HEK293 (cell line): ENCODE measurements around the gene CXXC5.

ENCODE experiments used
- CTCF ChIA-PET: fragments of 350-600 bp; formaldehyde crosslinking; extraction: SDS; loops from one replicate; lab custom pipeline; 2021; ENCODE audit warnings: antibody characterized with exemption; lab: Yijun Ruan, JAX
- POLR2A ChIA-PET: fragments of 300-600 bp; formaldehyde crosslinking; extraction: SDS; loops from one replicate; lab custom pipeline; 2020; ENCODE audit warnings: antibody characterized with exemption, inconsistent platforms; lab: Yijun Ruan, JAX
- H3K27ac ChIP-seq: fragments of 200-500 bp; sonication (Bioruptor generic); 2 replicates; pipeline ENCODE4 v1.5.1; 2014; ENCODE audit warnings: low read depth, low read length, control low read depth, inconsistent platforms; ENCODE audit errors: extremely low read depth
- H3K36me3 ChIP-seq, 2 experiments: fragments of 200-500 bp in 1 of 2; sonication (Bioruptor generic) in 1 of 2; 1 replicate in 1 of 2; 2 replicates in 1 of 2; pipeline ENCODE4 v1.5.1; 2014 to 2017; ENCODE audit warnings: inconsistent platforms in 2 of 2, low read length in 2 of 2; ENCODE audit not compliant: control insufficient read depth in 2 of 2, insufficient read depth in 1 of 2
- H3K4me1 ChIP-seq: fragments of 200-500 bp; sonication (Bioruptor generic); 2 replicates; pipeline ENCODE4 v1.5.1; 2014; ENCODE audit warnings: mild to moderate bottlenecking, low read length, inconsistent platforms; ENCODE audit not compliant: control insufficient read depth, insufficient read depth
- H3K4me3 ChIP-seq: 2 replicates; pipeline ENCODE4 v1.5.1; 2011; ENCODE audit warnings: low read depth, mild to moderate bottlenecking, control low read depth, low read length, moderate library complexity
- H3K9me3 ChIP-seq: fragments of 200-500 bp; sonication (Bioruptor generic); 2 replicates; pipeline ENCODE4 v1.5.1; 2014; ENCODE audit warnings: low read depth, low read length, inconsistent platforms; ENCODE audit not compliant: control insufficient read depth, insufficient read depth
- BCL11B ChIP-seq: fragments of 450-650 bp; formaldehyde crosslinking; IDR thresholded peaks from 2 replicates; pipeline ENCODE4 v1.5.1; 2016; ENCODE audit warnings: low read depth, missing biosample characterization, missing genetic modification characterization
- GLI2 ChIP-seq: fragments of 450-650 bp; formaldehyde crosslinking; IDR thresholded peaks from 2 replicates; pipeline ENCODE4; 2017; ENCODE audit warnings: missing biosample characterization, missing genetic modification characterization, low read depth, borderline replicate concordance
- IKZF3 ChIP-seq: fragments of 450-650 bp; IDR thresholded peaks from 2 replicates; pipeline ENCODE4 v1.5.0; 2018; ENCODE audit warnings: missing biosample characterization, mild to moderate bottlenecking, missing genetic modification characterization, moderate library complexity
- PRDM1 ChIP-seq: fragments of 450-650 bp; formaldehyde crosslinking; IDR thresholded peaks from 2 replicates; pipeline ENCODE4; 2016; ENCODE audit warnings: missing biosample characterization, missing genetic modification characterization
- PRDM6 ChIP-seq: fragments of 450-650 bp; formaldehyde crosslinking; IDR thresholded peaks from 2 replicates; pipeline ENCODE4 v1.5.1; 2017; ENCODE audit warnings: missing biosample characterization, missing genetic modification characterization
- ZBTB20 ChIP-seq: fragments of 450-650 bp; formaldehyde crosslinking; IDR thresholded peaks from 2 replicates; pipeline ENCODE4 v1.5.1; 2016; ENCODE audit warnings: missing biosample characterization, missing genetic modification characterization
- ZNF132 ChIP-seq: fragments of 450-650 bp; formaldehyde crosslinking; IDR thresholded peaks from 2 replicates; pipeline ENCODE4 v1.5.1; 2017; ENCODE audit warnings: missing biosample characterization, missing genetic modification characterization, borderline replicate concordance
- ZNF148 ChIP-seq: fragments of 450-650 bp; formaldehyde crosslinking; IDR thresholded peaks from 2 replicates; pipeline ENCODE4 v1.5.0; 2017; ENCODE audit warnings: missing biosample characterization, missing genetic modification characterization, borderline replicate concordance
- ZNF223 ChIP-seq: fragments of 450-650 bp; formaldehyde crosslinking; IDR thresholded peaks from 2 replicates; pipeline ENCODE4 v1.5.1; 2016; ENCODE audit warnings: missing biosample characterization, missing genetic modification characterization
- ZNF292 ChIP-seq: fragments of 450-650 bp; formaldehyde crosslinking; IDR thresholded peaks from 2 replicates; pipeline ENCODE4 v1.5.1; 2016; ENCODE audit warnings: low read depth, missing biosample characterization, missing genetic modification characterization, borderline replicate concordance
- ZNF354C ChIP-seq: fragments of 450-650 bp; formaldehyde crosslinking; IDR thresholded peaks from 2 replicates; pipeline ENCODE4 v1.5.1; 2016; ENCODE audit warnings: missing biosample characterization, missing genetic modification characterization, low read depth, borderline replicate concordance
- ZNF549 ChIP-seq: fragments of 450-650 bp; IDR thresholded peaks from 2 replicates; pipeline ENCODE4 v1.5.1; 2018; ENCODE audit warnings: missing biosample characterization, missing genetic modification characterization, mild to moderate bottlenecking, inconsistent platforms, moderate library complexity
- ZNF701 ChIP-seq: fragments of 450-650 bp; formaldehyde crosslinking; IDR thresholded peaks from 2 replicates; pipeline ENCODE4 v1.5.1; 2016; ENCODE audit warnings: missing biosample characterization, missing genetic modification characterization
- ZNF768 ChIP-seq: fragments of 450-650 bp; formaldehyde crosslinking; IDR thresholded peaks from 2 replicates; pipeline ENCODE4 v1.5.1; 2018; ENCODE audit warnings: missing biosample characterization, mild to moderate bottlenecking, missing genetic modification characterization
- ZSCAN23 ChIP-seq: fragments of 450-650 bp; formaldehyde crosslinking; IDR thresholded peaks from 2 replicates; pipeline ENCODE4 v1.5.1; 2016; ENCODE audit warnings: missing biosample characterization, missing genetic modification characterization
- ZSCAN4 ChIP-seq: fragments of 450-650 bp; formaldehyde crosslinking; IDR thresholded peaks from 2 replicates; pipeline ENCODE4 v1.5.1; 2017; ENCODE audit warnings: missing biosample characterization, missing genetic modification characterization
- TF ChIP-seq, protein P1 (sequence below): fragments of 450-650 bp; formaldehyde crosslinking; IDR thresholded peaks from 2 replicates; pipeline ENCODE4 v1.5.1; 2017; ENCODE audit warnings: missing biosample characterization, missing genetic modification characterization
- TF ChIP-seq, protein P2 (sequence below): fragments of 450-650 bp; formaldehyde crosslinking; IDR thresholded peaks from 2 replicates; pipeline ENCODE4 v1.5.1; 2016; ENCODE audit warnings: missing biosample characterization, missing genetic modification characterization

The CXXC5 gene

DNA sequence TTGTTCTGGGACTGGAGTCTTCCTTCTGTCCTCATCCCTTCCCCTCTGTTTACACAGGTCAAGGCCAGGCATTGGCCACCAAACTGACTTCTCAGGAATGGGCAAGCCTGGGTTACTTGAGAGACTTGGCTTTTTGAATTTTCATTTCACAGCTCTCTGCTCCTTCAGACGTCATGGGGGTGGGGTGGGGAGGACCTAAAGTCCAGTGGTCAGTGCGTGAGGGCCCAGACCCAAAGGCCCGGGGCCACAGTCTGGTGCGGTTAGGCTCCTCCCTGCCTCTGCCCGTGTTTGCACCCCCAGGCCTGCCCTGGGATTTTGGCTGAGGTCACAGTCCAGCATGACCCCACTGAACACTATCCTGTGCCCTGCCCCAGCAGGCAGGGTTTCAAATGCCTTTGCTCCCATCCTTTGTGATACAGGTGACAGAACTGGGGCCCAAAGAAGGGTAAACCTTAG is 4.1 kb upstream of the CXXC5 start:
- TF ChIP-seq PRDM6 (tag by site-specific recombination) (no peak), BCL11B (0 out of 2 replicates have a peak, but pooled peaks have one; percentile 23)
- no peak overlapping the region for H3K27ac ChIP-seq
- no peaks in the 10 kb centered on the region for H3K9me3 ChIP-seq
- H3K4me3 ChIP-seq: no peak overlapping the region
- peaks cover 4% of the 10 kb centered on the region; the same call in 1 of the 2 replicates for H3K4me1 ChIP-seq
- POLR2A ChIA-PET: no interaction called here
- CTCF ChIA-PET: interaction anchor here (0.6 to 2.4 kb wide), 4 partner anchors 8 to 473 kb away, joined by 3 to 14 read pairs (median 7); no protein-coding TSS in a partner anchor
- H3K36me3 ChIP-seq: no peaks in the 10 kb centered on the region

DNA sequence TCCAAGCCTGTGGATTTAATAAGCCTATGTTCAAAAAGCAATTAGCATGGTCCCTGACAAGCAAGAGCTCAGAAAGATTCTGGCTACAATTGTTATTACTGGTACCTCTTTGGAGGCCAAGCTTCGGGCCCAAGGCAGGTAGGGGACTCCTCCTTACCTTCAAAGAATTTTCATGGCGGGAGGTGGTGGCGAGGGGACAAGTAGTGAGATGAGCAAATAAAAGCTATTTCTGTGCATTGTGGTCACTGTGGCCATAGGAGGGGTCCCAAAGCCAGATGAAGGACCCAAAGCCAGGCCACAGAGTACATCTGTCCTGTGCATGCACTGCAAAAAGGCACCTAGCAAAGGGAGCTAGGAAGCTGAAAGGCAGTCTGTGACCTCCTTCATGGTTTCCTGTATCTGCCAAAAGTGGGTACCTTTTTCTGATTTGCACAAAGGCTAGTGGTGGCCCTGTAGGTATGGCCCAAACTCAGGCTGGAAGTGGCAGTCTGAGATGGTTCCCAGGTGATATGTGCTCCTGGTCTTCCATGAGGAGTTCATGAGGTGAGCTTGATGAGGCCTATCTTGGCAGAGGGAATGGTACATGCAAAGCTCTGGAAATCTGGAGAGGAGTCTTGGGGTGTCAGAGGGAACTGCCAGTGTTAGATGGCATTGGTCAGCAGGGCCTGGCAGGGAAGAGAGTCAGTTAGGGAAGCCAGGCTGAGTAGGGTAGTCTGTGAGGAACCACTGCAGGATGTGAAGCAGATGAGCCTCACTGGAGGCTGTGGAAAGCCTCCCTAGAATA is 3.3 kb upstream of the CXXC5 start:
- CTCF ChIA-PET: interaction anchor here (0.6 to 2.4 kb wide), 5 partner anchors 7 to 473 kb away, joined by 3 to 14 read pairs (median 7); no protein-coding TSS in a partner anchor
- H3K36me3 ChIP-seq: no peaks in the 10 kb centered on the region
- TF ChIP-seq ZBTB20 (tag by site-specific recombination) (no peak), IKZF3 (tag by site-specific recombination) (no peak), ZNF132 (tag by site-specific recombination) (no peak), ZSCAN4 (tag by site-specific recombination) (no peak), BCL11B (no peak), ZNF701 (tag by site-specific recombination) (no peak), ZNF768 (tag by site-specific recombination) (no peak), ZNF354C (tag by site-specific recombination) (no peak)
- TF ChIP-seq, protein P1, sequence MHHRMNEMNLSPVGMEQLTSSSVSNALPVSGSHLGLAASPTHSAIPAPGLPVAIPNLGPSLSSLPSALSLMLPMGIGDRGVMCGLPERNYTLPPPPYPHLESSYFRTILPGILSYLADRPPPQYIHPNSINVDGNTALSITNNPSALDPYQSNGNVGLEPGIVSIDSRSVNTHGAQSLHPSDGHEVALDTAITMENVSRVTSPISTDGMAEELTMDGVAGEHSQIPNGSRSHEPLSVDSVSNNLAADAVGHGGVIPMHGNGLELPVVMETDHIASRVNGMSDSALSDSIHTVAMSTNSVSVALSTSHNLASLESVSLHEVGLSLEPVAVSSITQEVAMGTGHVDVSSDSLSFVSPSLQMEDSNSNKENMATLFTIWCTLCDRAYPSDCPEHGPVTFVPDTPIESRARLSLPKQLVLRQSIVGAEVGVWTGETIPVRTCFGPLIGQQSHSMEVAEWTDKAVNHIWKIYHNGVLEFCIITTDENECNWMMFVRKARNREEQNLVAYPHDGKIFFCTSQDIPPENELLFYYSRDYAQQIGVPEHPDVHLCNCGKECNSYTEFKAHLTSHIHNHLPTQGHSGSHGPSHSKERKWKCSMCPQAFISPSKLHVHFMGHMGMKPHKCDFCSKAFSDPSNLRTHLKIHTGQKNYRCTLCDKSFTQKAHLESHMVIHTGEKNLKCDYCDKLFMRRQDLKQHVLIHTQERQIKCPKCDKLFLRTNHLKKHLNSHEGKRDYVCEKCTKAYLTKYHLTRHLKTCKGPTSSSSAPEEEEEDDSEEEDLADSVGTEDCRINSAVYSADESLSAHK (tag by site-specific recombination): no peak
- H3K4me3 ChIP-seq: no peak overlapping the region
- no peaks in the 10 kb centered on the region for H3K9me3 ChIP-seq
- H3K27ac ChIP-seq: no peak overlapping the region
- peaks cover 8% of the 10 kb centered on the region for H3K4me1 ChIP-seq
- POLR2A ChIA-PET: no interaction called here

- ChIA-PET CTCF (interaction anchor here (1.0 to 2.4 kb wide), 4 partner anchors 8 to 121 kb away, joined by 3 to 14 read pairs (median 7); no protein-coding TSS in a partner anchor), POLR2A (no interaction called here)
- H3K4me3 ChIP-seq: no peak overlapping the region
- no peak overlapping the region for H3K27ac ChIP-seq
- peaks cover 11% of the 10 kb centered on the region for H3K4me1 ChIP-seq
- no peaks in the 10 kb centered on the region for H3K36me3 ChIP-seq
- no peaks in the 10 kb centered on the region for H3K9me3 ChIP-seq
- TF ChIP-seq ZSCAN23 (tag by site-specific recombination): no peak
- TF ChIP-seq GLI2 (tag by site-specific recombination): no peak
- no peak for TF ChIP-seq ZNF223 (tag by site-specific recombination)
- TF ChIP-seq ZNF292 (tag by site-specific recombination): no peak
- no peak for TF ChIP-seq ZNF148 (tag by site-specific recombination)
- no peak for TF ChIP-seq ZNF549 (tag by site-specific recombination)
- no peak for TF ChIP-seq PRDM1 (tag by site-specific recombination)
- TF ChIP-seq, protein P2, sequence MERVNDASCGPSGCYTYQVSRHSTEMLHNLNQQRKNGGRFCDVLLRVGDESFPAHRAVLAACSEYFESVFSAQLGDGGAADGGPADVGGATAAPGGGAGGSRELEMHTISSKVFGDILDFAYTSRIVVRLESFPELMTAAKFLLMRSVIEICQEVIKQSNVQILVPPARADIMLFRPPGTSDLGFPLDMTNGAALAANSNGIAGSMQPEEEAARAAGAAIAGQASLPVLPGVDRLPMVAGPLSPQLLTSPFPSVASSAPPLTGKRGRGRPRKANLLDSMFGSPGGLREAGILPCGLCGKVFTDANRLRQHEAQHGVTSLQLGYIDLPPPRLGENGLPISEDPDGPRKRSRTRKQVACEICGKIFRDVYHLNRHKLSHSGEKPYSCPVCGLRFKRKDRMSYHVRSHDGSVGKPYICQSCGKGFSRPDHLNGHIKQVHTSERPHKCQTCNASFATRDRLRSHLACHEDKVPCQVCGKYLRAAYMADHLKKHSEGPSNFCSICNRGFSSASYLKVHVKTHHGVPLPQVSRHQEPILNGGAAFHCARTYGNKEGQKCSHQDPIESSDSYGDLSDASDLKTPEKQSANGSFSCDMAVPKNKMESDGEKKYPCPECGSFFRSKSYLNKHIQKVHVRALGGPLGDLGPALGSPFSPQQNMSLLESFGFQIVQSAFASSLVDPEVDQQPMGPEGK (tag by site-specific recombination): no peak
Observed at GRCh38 chr5:139645430-139645871, 2.7 kb upstream of the CXXC5 start.
